Measurements from ENCODE around the gene UPF3B.

DNA sequence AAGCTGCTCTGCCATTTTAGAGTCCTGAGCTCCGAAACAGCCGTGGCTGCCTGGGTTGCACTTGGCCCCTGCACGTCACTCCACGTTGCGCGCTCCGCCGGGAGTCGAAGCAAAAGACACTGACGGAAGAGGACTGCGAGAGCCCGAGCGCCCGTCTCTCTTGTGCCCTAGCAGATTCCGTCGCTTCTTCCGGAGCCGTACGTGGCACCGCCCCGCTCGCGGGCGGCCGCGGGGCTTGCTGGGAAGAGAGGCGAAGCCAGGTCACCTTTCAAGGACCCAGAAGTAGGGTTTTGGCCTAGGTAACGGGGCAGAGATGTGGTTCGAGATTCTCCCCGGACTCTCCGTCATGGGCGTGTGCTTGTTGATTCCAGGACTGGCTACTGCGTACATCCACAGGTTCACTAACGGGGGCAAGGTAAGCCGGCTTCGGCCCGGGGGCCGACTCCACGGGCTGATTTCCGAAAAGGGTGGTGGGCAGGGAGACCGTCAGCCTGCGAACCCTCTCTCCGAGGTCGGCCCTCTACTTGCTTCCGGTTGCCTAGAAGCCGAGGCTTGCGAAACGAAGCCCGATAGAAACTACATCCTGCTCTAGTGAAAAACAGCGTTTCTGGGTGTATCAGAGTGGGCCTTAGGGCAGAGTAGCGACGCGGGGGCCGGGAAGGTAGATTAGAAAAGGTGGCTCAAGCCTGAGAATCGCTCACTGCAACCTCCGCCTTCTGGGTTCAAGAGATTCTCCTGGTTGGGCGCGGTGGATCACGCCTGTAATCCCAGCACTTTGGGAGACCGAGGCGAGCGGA is 19.0 kb upstream of the UPF3B start, which contains the start of the genes NDUFA1 and RNF113A:
- TF ChIP-seq, protein P1, sequence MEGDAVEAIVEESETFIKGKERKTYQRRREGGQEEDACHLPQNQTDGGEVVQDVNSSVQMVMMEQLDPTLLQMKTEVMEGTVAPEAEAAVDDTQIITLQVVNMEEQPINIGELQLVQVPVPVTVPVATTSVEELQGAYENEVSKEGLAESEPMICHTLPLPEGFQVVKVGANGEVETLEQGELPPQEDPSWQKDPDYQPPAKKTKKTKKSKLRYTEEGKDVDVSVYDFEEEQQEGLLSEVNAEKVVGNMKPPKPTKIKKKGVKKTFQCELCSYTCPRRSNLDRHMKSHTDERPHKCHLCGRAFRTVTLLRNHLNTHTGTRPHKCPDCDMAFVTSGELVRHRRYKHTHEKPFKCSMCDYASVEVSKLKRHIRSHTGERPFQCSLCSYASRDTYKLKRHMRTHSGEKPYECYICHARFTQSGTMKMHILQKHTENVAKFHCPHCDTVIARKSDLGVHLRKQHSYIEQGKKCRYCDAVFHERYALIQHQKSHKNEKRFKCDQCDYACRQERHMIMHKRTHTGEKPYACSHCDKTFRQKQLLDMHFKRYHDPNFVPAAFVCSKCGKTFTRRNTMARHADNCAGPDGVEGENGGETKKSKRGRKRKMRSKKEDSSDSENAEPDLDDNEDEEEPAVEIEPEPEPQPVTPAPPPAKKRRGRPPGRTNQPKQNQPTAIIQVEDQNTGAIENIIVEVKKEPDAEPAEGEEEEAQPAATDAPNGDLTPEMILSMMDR (IDR thresholded peaks at IDR 0.05): no peak
- TF ChIP-seq POLR2A (IDR thresholded peaks at IDR 0.05): no peak
